Astrocyte (in vitro differentiated cells and primary cell): Measurements from ENCODE around the gene CBLN4. TPM values are rescaled to one million over a fixed set of nuclear protein-coding genes. Genes with fewer than 3 reads are reported as not detected.

ENCODE experiments used
- DNase-seq: peaks from one replicate; pipeline ENCODE4 v3.0.0-alpha.2; 2010; ENCODE audit warnings: low read depth
- FAIRE-seq: peaks from 2 replicates; lab custom pipeline; 2011; peaks lifted over from hg19 to GRCh38; lab: Jason Lieb, UNC
- H2AFZ ChIP-seq: 2 replicates; pipeline ENCODE4 v1.6.0; 2012; ENCODE audit warnings: low read depth, low read length, inconsistent platforms
- H3K27ac ChIP-seq: 2 replicates; pipeline ENCODE4 v1.5.1; 2011; ENCODE audit warnings: low read depth, low read length, inconsistent platforms
- H3K27me3 ChIP-seq: 2 replicates; pipeline ENCODE4 v1.6.0; 2011; ENCODE audit warnings: low read length, inconsistent platforms; ENCODE audit not compliant: insufficient read depth
- H3K36me3 ChIP-seq: 2 replicates; pipeline ENCODE4 v1.5.1; 2011; ENCODE audit warnings: low read length, inconsistent platforms; ENCODE audit not compliant: insufficient read depth
- H3K4me1 ChIP-seq: 2 replicates; pipeline ENCODE4 v1.5.1; 2011; ENCODE audit warnings: low read length, inconsistent platforms; ENCODE audit not compliant: insufficient read depth
- H3K4me2 ChIP-seq: 2 replicates; pipeline ENCODE4 v1.6.0; 2012; ENCODE audit warnings: low read length, inconsistent platforms
- H3K4me3 ChIP-seq: 2 replicates; pipeline ENCODE4 v1.5.1; 2011; ENCODE audit warnings: low read depth, mild to moderate bottlenecking, low read length, inconsistent platforms; ENCODE audit not compliant: insufficient read depth
- H3K79me2 ChIP-seq: 2 replicates; pipeline ENCODE4 v1.6.0; 2012; ENCODE audit warnings: mild to moderate bottlenecking, low read length, inconsistent platforms; ENCODE audit not compliant: insufficient read depth
- H3K9ac ChIP-seq: 2 replicates; pipeline ENCODE4 v1.6.0; 2012; ENCODE audit warnings: mild to moderate bottlenecking, low read length, inconsistent platforms
- H3K9me3 ChIP-seq: 2 replicates; pipeline ENCODE4 v1.5.1; 2012; ENCODE audit warnings: low read depth, mild to moderate bottlenecking, low read length, inconsistent platforms; ENCODE audit not compliant: insufficient read depth
- H4K20me1 ChIP-seq: 2 replicates; pipeline ENCODE4 v1.6.0; 2012; ENCODE audit warnings: low read length, inconsistent platforms; ENCODE audit not compliant: insufficient read depth
- H3K27ac Mint-ChIP-seq: one replicate; pipeline ENCODE4 v1.8.0; 2021; ENCODE audit warnings: mild to moderate bottlenecking, mixed read lengths; ENCODE audit not compliant: unreplicated experiment
- H3K27me3 Mint-ChIP-seq: one replicate; pipeline ENCODE4 v1.8.0; 2021; ENCODE audit warnings: low read depth, mixed read lengths; ENCODE audit not compliant: unreplicated experiment
- H3K36me3 Mint-ChIP-seq: one replicate; pipeline ENCODE4 v1.8.0; 2021; ENCODE audit warnings: low read depth, mixed read lengths; ENCODE audit not compliant: unreplicated experiment
- H3K4me1 Mint-ChIP-seq: one replicate; pipeline ENCODE4 v1.8.0; 2021; ENCODE audit warnings: low read depth, mixed read lengths; ENCODE audit not compliant: unreplicated experiment
- H3K4me3 Mint-ChIP-seq: one replicate; pipeline ENCODE4 v1.8.0; 2021; ENCODE audit warnings: mild to moderate bottlenecking, moderate library complexity, mixed read lengths; ENCODE audit not compliant: unreplicated experiment
- H3K9me3 Mint-ChIP-seq: one replicate; pipeline ENCODE4 v1.8.0; 2021; ENCODE audit warnings: mild to moderate bottlenecking, mixed read lengths; ENCODE audit not compliant: unreplicated experiment
- CTCF ChIP-seq: IDR thresholded peaks from 2 replicates; pipeline ENCODE4 v1.5.1; 2011; ENCODE audit warnings: low read depth, mild to moderate bottlenecking, inconsistent platforms, low read length, moderate library complexity; ENCODE audit not compliant: insufficient read depth
- EZH2 ChIP-seq: IDR thresholded peaks from 2 replicates; pipeline ENCODE4 v1.6.1; 2012; ENCODE audit warnings: mild to moderate bottlenecking, low read length, inconsistent platforms; ENCODE audit not compliant: insufficient read depth
- total RNA-seq: library from RNA; stranded (reverse); gene quantifications from 2 replicates; pipeline ENCODE4 v1.2.1, GENCODE V29; 2021

The CBLN4 gene
- total RNA-seq, 1 donor from 2014 or later, result not detected

- H3K4me3 ChIP-seq, result no peak overlapping the region
- Mint-ChIP-seq H3K27ac (no peak overlapping the region), H3K27me3 (no peaks in the 10 kb centered on the region), H3K9me3 (peaks cover 11% of the 10 kb centered on the region), H3K4me3 (no peak overlapping the region), H3K4me1 (no peaks in the 10 kb centered on the region), H3K36me3 (no peaks in the 10 kb centered on the region)
- FAIRE-seq (no peak), DNase-seq (no peak)
- H3K4me1 ChIP-seq, result no peaks in the 10 kb centered on the region
- no peak overlapping the region for H3K9ac ChIP-seq
- no peaks in the 10 kb centered on the region for H3K27me3 ChIP-seq
- TF ChIP-seq EZH2 (no peak), CTCF (no peak)
- no peak overlapping the region for H2AFZ ChIP-seq
- H3K9me3 ChIP-seq, result peaks cover 9% of the 10 kb centered on the region
- no peak overlapping the region for H3K4me2 ChIP-seq
- no peaks in the 10 kb centered on the region for H3K36me3 ChIP-seq
- H4K20me1 ChIP-seq, result no peaks in the 10 kb centered on the region
- no peak overlapping the region for H3K27ac ChIP-seq
- H3K79me2 ChIP-seq, result no peaks in the 10 kb centered on the region
These were observed 13.4 kb upstream of the CBLN4 start for GRCh38 chr20:56018716-56019115.

- no peaks in the 10 kb centered on the region for H3K36me3 Mint-ChIP-seq
These were observed 12.9 kb upstream of the CBLN4 start for GRCh38 chr20:56018194-56018593.

More at GRCh38 chr20:56018194-56018593, 12.9 kb upstream of the CBLN4 start:
- H4K20me1 ChIP-seq, result no peaks in the 10 kb centered on the region
- TF ChIP-seq CTCF, result no peak
- no peak overlapping the region for H3K4me2 ChIP-seq
- no peak overlapping the region for H3K4me3 ChIP-seq
- no peaks in the 10 kb centered on the region for H3K79me2 ChIP-seq
- no peak overlapping the region for H3K27ac ChIP-seq
- H3K9me3 Mint-ChIP-seq, result peaks cover 12% of the 10 kb centered on the region
- H3K9me3 ChIP-seq, result peaks cover 11% of the 10 kb centered on the region
- H3K4me1 ChIP-seq, result no peaks in the 10 kb centered on the region
- no peak overlapping the region for H3K9ac ChIP-seq
- DNase-seq (no peak), FAIRE-seq (no peak)
- no peaks in the 10 kb centered on the region for H3K27me3 Mint-ChIP-seq
- no peaks in the 10 kb centered on the region for H3K36me3 ChIP-seq
- H3K4me3 Mint-ChIP-seq, result no peak overlapping the region
- no peak overlapping the region for H2AFZ ChIP-seq
- no peaks in the 10 kb centered on the region for H3K27me3 ChIP-seq
- H3K4me1 Mint-ChIP-seq, result no peaks in the 10 kb centered on the region
- H3K27ac Mint-ChIP-seq, result no peak overlapping the region
